IPS-18c (cell line): ENCODE measurements around the gene TTC12.

Source experiments
- H3K4me3 ChIP-seq: 2 replicates; pipeline ENCODE4 v1.7.0; 2013; ENCODE audit warnings: low read depth, mild to moderate bottlenecking, low read length, moderate library complexity; ENCODE audit not compliant: insufficient read depth
- H3K9me3 ChIP-seq: one replicate; pipeline ENCODE4 v1.6.1; 2013; ENCODE audit warnings: mild to moderate bottlenecking, low read length, moderate library complexity; ENCODE audit not compliant: control insufficient read depth, insufficient read depth

Gene TTC12

DNA sequence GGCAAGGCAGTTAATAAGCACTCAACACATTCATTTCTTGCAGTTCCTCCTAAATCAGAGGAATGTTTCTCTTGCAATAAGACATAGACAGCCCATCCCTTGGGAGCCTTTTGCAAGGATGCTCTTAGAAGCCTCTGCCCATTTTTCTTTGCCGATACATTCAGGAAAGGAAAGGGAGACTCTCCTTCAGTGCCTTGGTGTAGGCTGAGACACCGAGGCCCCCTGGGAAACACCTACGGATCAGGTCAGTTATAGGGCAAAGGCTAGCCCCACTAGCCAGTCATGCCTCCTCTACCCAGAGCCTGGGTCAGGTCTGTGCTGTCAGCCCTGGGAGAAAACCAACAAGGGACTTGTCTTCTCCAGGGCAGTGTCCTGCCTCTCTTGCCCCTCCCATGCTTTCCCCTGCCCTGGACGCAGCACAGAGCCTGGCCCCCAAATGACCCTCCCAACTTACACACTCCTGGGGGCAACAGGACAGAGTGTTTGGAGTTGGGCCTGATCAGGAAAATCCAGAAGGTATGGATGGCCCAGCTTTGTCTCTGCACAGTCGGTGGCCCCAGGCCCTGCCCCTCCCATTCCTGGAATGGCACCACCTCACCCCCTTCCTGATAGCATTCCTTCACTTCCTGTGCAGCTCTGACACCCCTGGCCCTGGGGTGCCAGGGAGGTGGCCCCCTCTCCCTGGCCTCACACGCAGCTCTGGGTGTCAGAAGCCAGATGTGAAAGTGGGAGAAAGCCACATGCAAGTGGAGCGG, 91.5 kb downstream of the TTC12 start:
- Histone ChIP-seq H3K4me3 (no peak overlapping the region), H3K9me3 (no peaks in the 10 kb centered on the region)

DNA sequence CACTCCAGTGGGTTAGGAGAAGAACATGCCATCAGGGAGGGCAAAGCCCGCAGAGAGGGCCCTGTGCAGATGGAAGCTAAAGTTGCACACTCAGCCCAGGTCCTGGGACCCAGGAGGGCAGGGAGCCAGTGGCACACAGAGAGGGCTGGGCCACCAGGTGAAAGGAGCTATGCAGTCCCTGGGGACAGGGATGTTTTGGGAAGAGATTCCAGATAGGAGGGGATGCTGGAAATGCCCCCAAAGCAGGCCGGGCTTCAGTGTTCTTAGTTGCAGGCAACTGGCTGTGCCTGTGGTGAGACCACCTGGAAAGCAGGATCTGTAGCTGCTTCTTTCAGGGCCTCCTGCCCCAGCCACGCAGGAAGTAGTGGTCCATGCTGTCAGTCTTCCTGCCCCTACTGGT, 92.8 kb downstream of the TTC12 start:
- H3K9me3 ChIP-seq, result no peaks in the 10 kb centered on the region
- no peak overlapping the region for H3K4me3 ChIP-seq

DNA sequence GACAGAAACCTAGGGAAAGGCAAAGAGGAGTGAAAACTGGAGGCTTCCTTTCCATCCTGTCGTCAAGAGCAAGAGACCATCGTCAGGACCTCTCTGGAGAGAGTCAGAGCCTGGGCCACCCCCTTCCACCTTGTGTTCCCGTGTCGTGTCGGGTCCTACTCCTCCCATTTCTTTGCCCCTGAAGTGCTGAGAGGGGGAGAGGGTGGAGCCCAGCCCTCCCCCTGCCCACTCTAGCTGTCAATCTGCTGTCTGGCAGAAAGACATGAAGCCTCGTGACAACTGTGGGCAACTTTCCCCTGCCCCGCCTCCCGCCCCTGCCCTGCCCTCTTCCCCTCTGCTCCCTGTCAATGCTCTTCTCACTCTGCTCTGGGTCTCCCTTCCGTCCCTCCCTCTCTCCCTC, 93.8 kb downstream of the TTC12 start:
- Histone ChIP-seq H3K9me3 (no peaks in the 10 kb centered on the region), H3K4me3 (no peak overlapping the region)

- no peak overlapping the region for H3K4me3 ChIP-seq
- H3K9me3 ChIP-seq, result no peaks in the 10 kb centered on the region
Measured at GRCh38 chr11:113408887-113409286, 94.5 kb downstream of the TTC12 start.

GRCh38 chr11:113409526-113409925, 95.1 kb downstream of the TTC12 start:
- Histone ChIP-seq H3K9me3 (no peaks in the 10 kb centered on the region), H3K4me3 (no peak overlapping the region)

DNA sequence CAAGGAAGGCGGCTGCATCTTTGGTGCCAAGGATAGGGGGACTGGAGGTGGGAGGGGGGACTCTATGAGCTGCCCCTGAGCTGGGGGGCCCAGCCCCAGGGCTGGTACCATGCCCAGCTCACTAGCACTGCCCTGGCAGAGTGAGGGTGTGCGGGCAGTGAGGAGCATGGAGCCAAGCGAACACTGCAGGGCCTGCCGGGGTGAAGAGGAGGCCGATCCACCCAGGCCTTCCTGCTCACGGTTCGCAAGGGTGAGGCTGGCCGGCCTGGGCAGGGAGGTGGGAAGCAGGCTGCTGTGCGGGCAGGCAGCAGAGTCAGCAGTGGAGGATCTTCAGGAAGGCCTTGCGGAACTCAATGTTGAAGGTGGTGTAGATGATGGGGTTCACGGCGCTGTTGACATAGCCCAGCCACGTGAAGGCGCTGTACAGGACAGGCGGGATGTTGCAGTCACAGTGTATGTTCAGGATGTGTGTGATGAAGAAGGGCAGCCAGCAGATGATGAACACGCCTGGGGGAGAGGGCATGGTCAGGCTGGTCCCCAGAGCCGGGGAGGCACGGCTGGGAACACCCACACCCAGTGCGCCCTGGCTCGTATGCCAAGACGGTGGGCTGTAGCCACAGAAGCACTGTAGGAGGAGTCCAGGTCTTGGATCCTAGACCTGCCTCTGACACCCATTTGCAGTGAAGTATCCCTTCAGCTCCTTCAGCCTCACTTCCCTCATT, 96.2 kb downstream of the TTC12 start:
- H3K4me3 ChIP-seq, result no peak overlapping the region

DNA sequence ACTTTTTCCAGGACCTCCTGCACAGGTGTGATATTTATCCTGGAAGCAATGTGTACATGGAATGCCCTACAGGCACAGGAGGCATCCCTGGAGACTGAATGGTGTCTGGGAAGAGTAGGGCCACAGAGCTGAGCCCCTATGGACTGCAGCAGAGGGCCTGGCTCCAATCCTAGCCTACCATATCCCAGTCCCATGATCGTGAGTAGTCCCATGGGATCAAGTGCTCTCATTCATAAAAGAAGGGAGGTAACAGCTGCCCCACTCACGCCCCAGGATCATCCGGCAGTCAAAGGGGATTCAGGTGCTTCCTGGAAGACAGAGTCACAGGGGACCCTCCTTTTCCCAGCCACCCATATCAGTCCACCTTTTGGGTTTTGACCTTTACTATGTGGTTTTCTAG, 97.2 kb downstream of the TTC12 start:
- Histone ChIP-seq H3K4me3 (no peak overlapping the region), H3K9me3 (no peaks in the 10 kb centered on the region)

More for the DNA sequence above, 96.2 kb downstream of the TTC12 start:
- no peaks in the 10 kb centered on the region for H3K9me3 ChIP-seq

- Histone ChIP-seq H3K9me3 (no peaks in the 10 kb centered on the region), H3K4me3 (no peak overlapping the region)
Measured at GRCh38 chr11:113412675-113413074, 98.3 kb downstream of the TTC12 start.

GRCh38 chr11:113415343-113415742, 101.0 kb downstream of the TTC12 start:
- H3K9me3 ChIP-seq, result no peaks in the 10 kb centered on the region
- no peak overlapping the region for H3K4me3 ChIP-seq
